GM11168 (cell line): ENCODE measurements around the gene SMAD1.

Experiments
- in situ Hi-C: fragments of 300-500 bp; cut with MboI; formaldehyde crosslinking; loops from one replicate; pipeline ENCODE4 v1.12.0; 2022; ENCODE audit warnings: low sequenced_read_pairs; ENCODE audit not compliant: unreplicated experiment

Gene SMAD1

GRCh38 chr4:145487631-145488030 lies 6.0 kb downstream of the SMAD1 start:
- in situ Hi-C loops, result no loop called here

- in situ Hi-C loops, result no loop called here
These were observed 6.7 kb downstream of the SMAD1 start for GRCh38 chr4:145488310-145488709.

DNA sequence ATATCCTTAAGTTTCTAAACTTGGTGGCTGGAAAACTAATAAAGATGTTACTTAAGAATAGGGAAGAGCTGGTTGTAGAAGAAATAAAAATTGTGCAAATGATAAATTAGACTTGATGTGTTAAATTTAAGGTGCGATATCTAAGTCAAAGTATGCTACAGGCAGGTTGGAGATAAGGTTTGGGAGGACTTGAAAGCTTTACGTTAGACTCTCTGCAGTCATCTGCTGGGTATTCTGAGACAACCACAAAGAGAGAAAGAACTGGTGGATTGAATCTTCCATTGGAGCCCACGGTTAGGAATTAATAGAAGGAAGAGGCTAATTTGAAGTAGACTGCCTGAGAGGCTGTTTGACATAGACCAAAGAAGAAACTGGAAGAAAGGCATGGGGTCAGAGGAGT lies 7.9 kb downstream of the SMAD1 start:
- in situ Hi-C loops, result no loop called here

DNA sequence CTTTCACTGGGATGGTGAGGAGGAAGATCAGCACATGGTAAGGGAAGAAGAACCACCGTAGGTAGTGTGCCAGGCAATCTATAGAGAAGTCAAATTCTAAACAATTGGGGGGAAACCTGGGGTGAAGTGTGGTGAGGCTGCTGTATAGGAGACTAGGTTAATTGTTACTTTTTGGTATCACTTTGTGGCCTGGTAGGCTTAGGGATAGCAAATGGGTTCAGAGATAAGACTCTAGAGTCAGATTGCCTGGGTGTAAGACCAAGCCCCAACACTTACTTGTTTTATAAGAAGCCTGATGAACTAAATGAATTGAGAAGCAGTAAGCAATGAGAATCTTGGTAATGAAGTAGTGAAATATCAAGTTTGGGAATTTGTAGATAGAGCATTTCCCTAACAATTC lies 8.7 kb downstream of the SMAD1 start:
- in situ Hi-C loops, result no loop called here

DNA sequence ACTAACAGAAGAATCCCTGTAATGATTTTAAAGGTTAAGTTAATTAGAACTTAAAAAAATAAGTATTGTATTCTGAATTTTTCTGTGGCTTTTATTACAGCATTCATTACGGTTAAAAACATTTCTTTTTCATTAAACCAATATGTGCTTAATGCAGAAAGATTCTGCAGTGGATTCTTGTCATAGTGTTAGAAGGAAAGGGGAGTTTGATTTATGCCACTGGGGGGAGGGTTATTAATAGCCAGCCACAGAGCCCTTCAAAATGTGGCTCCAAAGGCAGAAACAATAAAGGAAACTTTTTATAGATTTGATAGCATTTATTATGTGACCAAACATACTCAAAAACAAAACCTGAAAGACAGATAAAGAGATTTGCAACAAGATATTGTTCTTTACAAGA lies 9.1 kb downstream of the SMAD1 start:
- in situ Hi-C loops, result no loop called here

DNA sequence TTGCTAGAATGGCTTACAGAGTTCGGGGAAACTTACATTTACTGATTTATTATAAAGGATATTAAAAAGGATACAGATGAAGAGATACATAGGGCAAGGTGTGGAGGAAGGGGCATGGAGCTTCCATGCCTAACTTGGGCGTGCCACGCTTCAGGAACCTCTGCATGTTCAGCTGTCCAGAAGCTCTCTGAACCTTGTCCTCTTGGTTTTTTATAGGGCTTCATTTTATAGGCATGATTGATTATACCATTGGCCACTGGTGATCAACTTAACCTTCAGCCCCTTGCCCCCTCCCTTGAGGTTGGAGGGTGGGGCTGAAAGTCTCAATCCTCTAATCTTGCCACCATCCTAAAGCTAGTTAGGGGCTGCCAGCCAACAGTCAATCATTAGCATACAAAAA lies 10.7 kb downstream of the SMAD1 start:
- in situ Hi-C loops, result no loop called here

- in situ Hi-C loops, result no loop called here
These were observed 11.5 kb downstream of the SMAD1 start for GRCh38 chr4:145493166-145493565.

DNA sequence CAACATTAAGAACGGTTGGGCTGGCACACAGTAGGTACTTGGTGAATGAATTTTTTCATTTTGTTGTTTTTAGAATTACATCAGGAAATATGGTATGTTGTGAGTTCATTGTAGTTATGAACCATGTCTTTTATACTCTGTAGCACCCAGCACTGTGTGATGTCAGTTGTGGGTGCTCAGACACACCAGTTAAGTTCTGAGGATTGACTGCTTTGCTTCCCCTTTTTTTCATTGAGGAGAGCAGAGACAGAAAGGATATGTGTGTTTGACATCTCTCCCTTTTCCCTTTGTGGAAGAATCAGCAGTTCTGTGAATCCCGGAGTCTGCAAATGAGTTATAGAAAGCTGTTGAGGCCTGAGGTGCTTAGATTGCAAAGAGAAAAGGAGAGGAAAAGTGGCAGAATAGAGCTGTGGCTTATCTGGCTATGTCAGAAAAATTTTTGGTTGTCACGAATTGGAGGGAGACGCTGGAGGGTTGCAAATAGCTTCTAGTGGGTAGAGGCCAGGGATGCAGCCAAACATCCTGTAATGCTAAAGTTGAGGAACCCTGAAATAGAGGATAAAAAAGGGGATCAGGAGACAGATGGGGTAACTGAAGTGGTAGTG lies 13.1 kb downstream of the SMAD1 start:
- in situ Hi-C loops, result no loop called here

DNA sequence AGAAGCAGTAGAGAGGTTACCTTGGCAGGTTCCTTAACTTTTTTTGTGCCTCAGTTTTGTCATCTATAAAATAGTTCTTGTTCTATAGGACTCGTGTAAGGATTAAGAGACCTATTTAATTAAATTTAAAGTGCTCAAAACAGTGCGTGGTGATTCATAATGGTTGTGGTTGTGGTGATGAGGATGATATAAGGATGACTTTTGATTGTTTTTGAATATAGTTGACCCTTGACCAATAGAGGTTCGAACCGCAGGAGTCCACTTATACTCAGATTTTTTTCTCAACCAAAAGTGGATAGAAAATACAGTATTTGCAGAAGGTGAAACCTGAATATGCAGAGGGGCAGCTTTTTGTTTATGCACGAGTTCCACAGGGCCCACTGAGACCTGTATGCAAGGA lies 14.6 kb downstream of the SMAD1 start:
- in situ Hi-C loops, result no loop called here

DNA sequence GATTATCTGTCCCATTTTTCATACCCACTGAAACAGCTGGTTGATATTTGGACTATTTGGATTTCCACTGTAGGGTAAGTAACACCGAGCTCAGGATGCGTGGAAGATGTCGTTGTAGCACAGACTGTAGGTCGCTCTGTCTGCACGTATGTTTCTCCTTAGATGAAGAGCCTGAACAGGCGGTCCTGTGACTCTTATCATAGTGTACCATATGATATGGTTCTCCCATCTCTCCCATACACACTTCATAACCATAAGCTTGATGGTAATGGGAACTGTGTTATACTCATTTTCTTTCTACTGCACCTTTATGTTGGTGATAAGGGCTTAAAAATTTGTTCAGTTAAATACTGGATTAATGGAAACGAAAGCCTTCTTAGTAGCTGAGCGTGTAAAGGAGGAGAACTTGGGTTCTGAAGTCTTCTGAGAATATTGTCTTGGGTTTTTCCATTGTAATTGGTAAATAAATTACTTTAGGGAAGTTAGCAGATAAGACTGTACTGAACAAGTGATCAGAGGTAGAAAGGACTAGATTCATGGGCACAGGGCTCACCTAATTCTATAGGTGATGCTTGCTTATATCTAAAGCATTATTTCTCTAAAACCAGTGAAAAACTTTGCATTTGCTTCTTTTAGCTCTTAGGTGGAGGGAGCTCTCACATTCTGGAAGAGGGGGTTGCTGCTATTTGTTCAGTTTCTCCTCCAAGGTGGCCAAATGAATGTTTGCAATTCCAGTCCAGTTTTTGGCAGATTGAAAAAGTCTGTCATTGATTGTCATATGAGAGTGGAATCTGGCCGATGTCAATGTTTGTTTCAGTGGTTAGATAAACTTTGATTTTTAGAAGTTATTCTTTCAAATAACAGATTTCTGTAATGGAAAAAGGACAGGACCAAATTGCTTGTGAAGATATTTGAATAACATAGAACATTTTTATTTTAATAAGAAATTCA lies 15.8 kb downstream of the SMAD1 start:
- in situ Hi-C loops, result no loop called here

DNA sequence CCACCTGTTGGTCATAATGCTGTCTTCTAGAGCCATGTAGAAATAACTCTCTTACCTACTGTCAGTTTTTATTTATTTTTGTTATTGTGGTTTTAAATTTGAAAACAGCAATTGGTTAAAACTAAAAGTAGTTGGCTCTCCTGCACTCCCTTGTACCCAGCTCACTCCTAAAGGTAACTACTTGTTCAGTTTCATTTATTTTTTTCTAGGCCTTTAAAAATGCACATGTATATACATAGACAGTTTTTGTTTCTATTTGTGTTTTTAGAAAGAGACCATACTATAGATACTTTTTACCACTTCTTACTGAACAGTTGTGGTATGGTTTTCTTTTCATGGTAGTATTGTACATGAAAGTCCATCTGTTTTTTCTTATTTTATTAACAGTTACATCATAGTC lies 16.8 kb downstream of the SMAD1 start:
- in situ Hi-C loops, result no loop called here

- in situ Hi-C loops, result no loop called here
These were observed 19.5 kb downstream of the SMAD1 start for GRCh38 chr4:145501051-145501660.

DNA sequence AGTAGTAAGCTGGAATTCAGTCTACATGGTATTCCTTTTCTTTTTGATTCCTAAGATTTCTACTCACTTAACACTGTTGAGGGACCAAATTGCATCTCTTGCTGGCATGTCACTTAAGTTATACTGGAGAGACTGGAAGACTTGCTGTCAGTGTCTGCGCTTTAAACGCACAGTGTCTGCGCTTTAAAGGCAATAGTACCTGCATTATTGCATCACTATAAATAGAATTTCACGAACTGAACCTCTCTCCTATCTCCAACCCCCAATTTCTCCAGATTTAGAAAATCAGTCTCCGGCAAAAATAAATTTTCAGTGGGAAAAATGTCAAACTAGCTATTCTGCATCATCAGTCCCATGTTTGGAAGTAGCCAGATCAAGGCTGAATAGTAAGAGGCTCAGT lies 21.2 kb downstream of the SMAD1 start:
- in situ Hi-C loops, result no loop called here

DNA sequence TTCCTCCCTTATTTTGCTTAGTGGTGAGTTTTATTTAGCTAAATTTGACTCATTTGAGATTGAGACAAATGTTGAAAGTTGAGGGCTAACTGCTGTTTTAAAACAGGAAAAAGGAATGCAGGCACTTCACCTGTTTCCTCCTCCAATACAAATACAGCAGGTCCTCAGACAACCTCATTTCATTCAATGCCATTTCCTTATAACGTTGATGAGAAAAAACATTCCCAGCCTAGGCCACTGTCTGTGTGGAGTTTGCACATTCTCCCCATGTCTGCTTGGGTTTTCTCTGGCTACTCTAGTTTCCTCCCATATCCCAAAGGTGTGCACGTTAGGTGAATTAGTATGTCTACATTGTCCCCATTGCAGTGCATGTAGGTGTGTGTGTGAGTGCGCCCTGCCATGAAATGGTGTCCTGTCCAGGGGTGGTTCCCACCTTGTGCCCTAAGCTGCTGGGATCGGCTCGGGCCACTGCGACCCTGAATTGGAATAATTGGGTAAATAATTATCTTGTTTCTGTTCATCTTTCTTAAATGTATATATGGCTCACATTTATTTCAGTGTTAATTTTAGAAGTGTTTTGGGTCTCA lies 21.9 kb downstream of the SMAD1 start:
- in situ Hi-C loops, result no loop called here

DNA sequence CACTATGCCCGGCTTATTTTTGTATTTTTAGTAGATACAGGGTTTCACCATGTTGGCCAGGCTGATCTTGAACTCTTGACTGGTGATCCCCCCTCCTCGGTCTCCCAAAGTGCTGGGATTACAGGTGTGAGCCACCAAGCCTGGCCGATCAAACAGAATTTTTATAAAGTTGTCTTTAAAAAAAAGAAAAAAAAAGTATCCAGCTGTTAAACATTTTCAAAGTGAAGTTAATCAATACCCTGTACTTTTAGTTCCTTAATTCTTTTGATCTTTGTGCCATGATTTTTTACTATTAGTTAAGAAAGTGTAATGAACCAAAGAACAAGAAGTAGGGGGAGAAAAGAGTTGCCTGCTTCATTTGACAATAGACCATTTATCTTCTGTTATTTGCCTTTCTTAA lies 24.3 kb downstream of the SMAD1 start:
- in situ Hi-C loops, result no loop called here

GRCh38 chr4:145507636-145508035 lies 26.0 kb downstream of the SMAD1 start:
- in situ Hi-C loops, result no loop called here

DNA sequence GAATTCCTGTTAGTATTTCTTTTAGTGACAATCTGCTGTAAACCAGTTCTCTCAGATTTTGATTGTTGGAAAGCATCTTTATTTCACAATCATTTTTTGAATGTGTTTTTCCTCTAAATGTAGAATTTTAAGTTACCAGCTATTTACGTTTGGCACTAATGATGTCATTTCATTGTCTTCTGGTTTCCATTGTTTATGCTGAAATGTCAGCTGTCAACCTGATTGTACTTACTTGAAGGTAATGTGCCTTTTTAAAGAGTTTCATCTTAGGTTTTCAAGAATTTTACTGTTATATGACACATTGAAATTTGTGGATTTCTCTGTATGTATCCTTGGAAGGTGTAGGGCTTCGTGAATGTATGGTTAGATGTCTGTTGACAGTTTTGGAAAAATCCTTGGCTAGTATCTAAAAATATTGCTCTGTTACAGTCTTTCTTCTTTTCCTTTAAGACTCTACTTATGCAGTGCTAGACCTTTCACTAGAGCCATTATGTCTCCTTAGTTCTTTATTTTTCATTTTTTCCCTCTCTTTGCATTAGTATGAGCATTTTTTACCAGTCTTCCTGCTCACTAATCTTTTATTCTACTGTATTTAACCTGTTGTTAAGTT lies 30.4 kb downstream of the SMAD1 start:
- in situ Hi-C loops, result no loop called here

GRCh38 chr4:145513020-145513621 lies 31.5 kb downstream of the SMAD1 start:
- in situ Hi-C loops, result no loop called here

- in situ Hi-C loops, result no loop called here
These were observed 38.5 kb downstream of the SMAD1 start for GRCh38 chr4:145520172-145520571.

- in situ Hi-C loops, result no loop called here
These were observed 39.6 kb downstream of the SMAD1 start for GRCh38 chr4:145521282-145521681.
